ENCODE measurements around the gene ZNF664. TPM values are rescaled to one million over a fixed set of nuclear protein-coding genes. Genes with fewer than 3 reads are reported as not detected.

ZNF664 gene
- total RNA-seq, 6 experiments from 2014 or later, result 37.3 to 46.5 (median 43.2) TPM

DNA sequence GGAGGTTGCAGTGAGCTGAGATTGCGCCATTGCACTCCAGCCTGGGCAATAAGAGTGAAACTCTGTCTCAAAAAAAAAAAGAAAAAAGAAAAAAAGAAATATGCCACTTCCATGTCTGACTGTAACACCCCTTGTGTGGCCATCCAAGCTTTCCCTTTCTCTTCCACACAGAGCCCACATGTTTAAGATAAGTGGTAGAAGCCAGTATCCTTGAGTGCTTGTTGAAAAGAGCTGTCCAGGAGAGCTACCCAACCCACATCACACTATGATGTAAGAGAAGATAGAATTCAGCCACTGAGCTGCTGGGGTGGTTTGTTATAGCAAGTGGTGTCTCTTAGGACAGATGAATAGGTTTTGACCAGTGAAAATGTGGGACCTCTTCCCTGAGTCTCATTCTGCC, 82.1 kb downstream of the ZNF664 start:
- Histone ChIP-seq H3K4me3 (no peak overlapping the region), H3K27me3 (no peaks in the 10 kb centered on the region), H3K9me3 (no peaks in the 10 kb centered on the region), H3K36me3 (no peaks in the 10 kb centered on the region), H3K4me1 (no peaks in the 10 kb centered on the region), H3K27ac (no peak overlapping the region)
- TF ChIP-seq POLR2A (IDR thresholded peaks at IDR 0.05), result no peak
- TF ChIP-seq, protein P1, sequence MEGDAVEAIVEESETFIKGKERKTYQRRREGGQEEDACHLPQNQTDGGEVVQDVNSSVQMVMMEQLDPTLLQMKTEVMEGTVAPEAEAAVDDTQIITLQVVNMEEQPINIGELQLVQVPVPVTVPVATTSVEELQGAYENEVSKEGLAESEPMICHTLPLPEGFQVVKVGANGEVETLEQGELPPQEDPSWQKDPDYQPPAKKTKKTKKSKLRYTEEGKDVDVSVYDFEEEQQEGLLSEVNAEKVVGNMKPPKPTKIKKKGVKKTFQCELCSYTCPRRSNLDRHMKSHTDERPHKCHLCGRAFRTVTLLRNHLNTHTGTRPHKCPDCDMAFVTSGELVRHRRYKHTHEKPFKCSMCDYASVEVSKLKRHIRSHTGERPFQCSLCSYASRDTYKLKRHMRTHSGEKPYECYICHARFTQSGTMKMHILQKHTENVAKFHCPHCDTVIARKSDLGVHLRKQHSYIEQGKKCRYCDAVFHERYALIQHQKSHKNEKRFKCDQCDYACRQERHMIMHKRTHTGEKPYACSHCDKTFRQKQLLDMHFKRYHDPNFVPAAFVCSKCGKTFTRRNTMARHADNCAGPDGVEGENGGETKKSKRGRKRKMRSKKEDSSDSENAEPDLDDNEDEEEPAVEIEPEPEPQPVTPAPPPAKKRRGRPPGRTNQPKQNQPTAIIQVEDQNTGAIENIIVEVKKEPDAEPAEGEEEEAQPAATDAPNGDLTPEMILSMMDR (IDR thresholded peaks at IDR 0.05), result no peak
- intact Hi-C loops (cut with DNase I), result no loop called here
- no CpG with 5 or more reads among the region's 1 CpG for WGBS (ENCODE audit: insufficient coverage, low coverage, low lambda C conversion rate, missing lambda C conversion rate)
- DNase-seq, result no peak
- no peak for ATAC-seq

DNA sequence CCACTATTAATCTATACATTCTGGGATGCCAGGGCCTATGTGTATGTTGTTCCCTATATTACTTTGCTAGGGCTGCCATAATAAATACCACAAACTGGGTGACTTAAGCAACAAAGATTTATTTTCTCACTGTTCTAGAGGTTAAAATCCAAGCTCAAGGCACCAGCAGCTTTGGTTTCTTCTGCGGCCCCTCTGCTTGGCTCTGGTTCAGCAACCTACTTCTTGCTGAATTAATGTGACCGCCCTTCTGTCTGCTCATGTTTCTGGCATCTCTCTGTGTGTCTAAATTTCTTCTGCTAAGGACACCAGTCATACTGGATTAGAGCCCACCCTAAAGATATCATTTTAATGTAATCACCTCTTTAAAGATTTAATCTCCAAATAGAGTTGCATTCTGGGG, 84.7 kb downstream of the ZNF664 start:
- intact Hi-C loops (cut with DNase I), result no loop called here
- TF ChIP-seq POLR2A (IDR thresholded peaks at IDR 0.05), result no peak
- TF ChIP-seq, protein P1 (IDR thresholded peaks at IDR 0.05), result no peak

DNA sequence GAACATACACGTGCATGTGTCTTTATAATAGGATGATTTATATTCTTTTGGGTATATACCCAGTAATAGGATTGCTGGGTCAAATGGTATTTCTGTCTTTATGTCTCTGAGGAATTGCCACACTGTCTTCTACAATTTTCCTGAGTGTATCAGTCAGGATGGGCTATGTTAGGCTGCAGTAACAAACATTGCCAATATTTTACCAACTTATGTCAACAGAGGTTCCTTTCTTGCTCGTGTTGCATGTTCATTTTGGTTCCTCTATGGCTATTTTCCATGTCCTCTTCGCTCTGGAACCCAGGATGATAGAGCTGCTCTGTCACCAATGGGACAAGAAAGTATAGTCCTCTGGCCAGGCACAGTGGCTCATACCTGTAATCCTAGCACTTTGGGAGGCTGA, 86.7 kb downstream of the ZNF664 start:
- no peaks in the 10 kb centered on the region for H3K36me3 ChIP-seq
- H3K9me3 ChIP-seq, result no peaks in the 10 kb centered on the region
- no peak for TF ChIP-seq POLR2A (IDR thresholded peaks at IDR 0.05)
- TF ChIP-seq, protein P1 (IDR thresholded peaks at IDR 0.05), result no peak
- no peaks in the 10 kb centered on the region for H3K27me3 ChIP-seq
- WGBS (ENCODE audit: insufficient coverage, low coverage, low lambda C conversion rate, missing lambda C conversion rate), result 74% methylated on average over 3 of the region's 3 CpGs
- no peak overlapping the region for H3K4me3 ChIP-seq
- intact Hi-C loops (cut with DNase I), result no loop called here
- H3K4me1 ChIP-seq, result no peaks in the 10 kb centered on the region
- DNase-seq (no peak), ATAC-seq (no peak)
- no peak overlapping the region for H3K27ac ChIP-seq

More for the DNA sequence above, 84.7 kb downstream of the ZNF664 start:
- Histone ChIP-seq H3K4me3 (no peak overlapping the region), H3K27me3 (no peaks in the 10 kb centered on the region), H3K36me3 (no peaks in the 10 kb centered on the region), H3K9me3 (no peaks in the 10 kb centered on the region), H3K4me1 (no peaks in the 10 kb centered on the region), H3K27ac (no peak overlapping the region)
- WGBS (ENCODE audit: insufficient coverage, low coverage, low lambda C conversion rate, missing lambda C conversion rate), result 91% methylated on average over 2 of the region's 2 CpGs
- ATAC-seq (no peak), DNase-seq (no peak)

Small RNA genes within 50 kb of the gene (small RNA-seq; reads per million reads assigned to genes)
- gene AC068790.4, result 0 reads per million in 2 experiments
- 0 reads per million in 2 experiments for gene AC068790.6

Other genes with a start within 250 kb of the ZNF664 start
- gene DNAH10, start 210.9 kb upstream of the ZNF664 start, total RNA-seq, result under 1 TPM in 5 of 6 experiments, not detected in 1; under 0.01 to 0.40 (median 0.16) TPM
- 10 to 100 TPM; 12.5 to 17.5 (median 16.1) TPM for gene CCDC92, start 384 bp upstream of the ZNF664 start, total RNA-seq